Caco-2 (cell line): ENCODE measurements around the gene MPZ. TPM values are rescaled to one million over a fixed set of nuclear protein-coding genes. Genes with fewer than 3 reads are reported as not detected.

Source experiments
- BruUV-seq: library from RNA; stranded (reverse); fragments of 400-500 nt; replicated peaks from 2 replicates; lab custom pipeline; 2021; lab: Mats Ljungman, UMichigan
- CTCF ChIA-PET: fragments of 300-600 bp; sonication (Branson Sonifier 250); formaldehyde crosslinking; loops from one replicate; lab custom pipeline; 2022; ENCODE audit warnings: antibody characterized with exemption; lab: Charles Lee
- POLR2A ChIA-PET: fragments of 300-600 bp; sonication (Branson Sonifier 250); formaldehyde crosslinking; loops from one replicate; lab custom pipeline; 2022; ENCODE audit warnings: antibody characterized with exemption; lab: Charles Lee
- DNase-seq, 2 experiments: peaks; one replicate each; pipeline versions ENCODE4 v3.0.0 to v3.0.0-alpha.2; 2020 to 2022
- H3K27me3 ChIP-seq: replicated peaks from 2 replicates; pipeline ENCODE4 v1.6.0; 2011; ENCODE audit warnings: low read length; ENCODE audit not compliant: control insufficient read depth, insufficient read depth
- H3K36me3 ChIP-seq: 2 replicates; pipeline ENCODE4 v1.5.1; 2011; ENCODE audit warnings: low read length; ENCODE audit not compliant: control insufficient read depth, insufficient read depth
- H3K4me1 ChIP-seq: fragments of 250-450 bp; sonication (Bioruptor Pico); 2 replicates; pipeline ENCODE4 v1.5.1; 2020; ENCODE audit warnings: mild to moderate bottlenecking
- H3K4me3 ChIP-seq: 2 replicates; pipeline ENCODE4 v1.5.1; 2011; ENCODE audit warnings: low read depth, mild to moderate bottlenecking, control low read depth, low read length
- H3K9me3 ChIP-seq: fragments of 250-450 bp; sonication (Bioruptor Pico); 2 replicates; pipeline ENCODE4 v1.5.1; 2020; ENCODE audit warnings: mild to moderate bottlenecking, moderate library complexity
- H3K27ac Mint-ChIP-seq: one replicate; pipeline ENCODE4 v1.8.0; 2022; ENCODE audit warnings: mixed read lengths; ENCODE audit not compliant: unreplicated experiment
- H3K27me3 Mint-ChIP-seq: one replicate; pipeline ENCODE4 v1.8.0; 2022; ENCODE audit warnings: mixed read lengths; ENCODE audit not compliant: insufficient read depth, unreplicated experiment
- H3K36me3 Mint-ChIP-seq: one replicate; pipeline ENCODE4 v1.8.0; 2022; ENCODE audit warnings: mild to moderate bottlenecking, mixed read lengths; ENCODE audit not compliant: insufficient read depth, unreplicated experiment
- H3K4me1 Mint-ChIP-seq: one replicate; pipeline ENCODE4 v1.8.0; 2022; ENCODE audit warnings: low read depth, mixed read lengths; ENCODE audit not compliant: unreplicated experiment
- H3K4me3 Mint-ChIP-seq: one replicate; pipeline ENCODE4 v1.8.0; 2022; ENCODE audit warnings: mild to moderate bottlenecking, moderate library complexity, mixed read lengths; ENCODE audit not compliant: unreplicated experiment
- H3K9me3 Mint-ChIP-seq: one replicate; pipeline ENCODE4 v1.8.0; 2022; ENCODE audit warnings: mixed read lengths; ENCODE audit not compliant: unreplicated experiment
- CTCF ChIP-seq, 2 experiments: fragments of 200-600 bp in 1 of 2; IDR thresholded peaks; 1 replicate in 1 of 2; 2 replicates in 1 of 2; pipeline versions ENCODE4 v1.5.1 to v1.8.0; 2011 to 2022; ENCODE audit warnings: antibody characterized with exemption in 1 of 2, control low read depth in 1 of 2, inconsistent platforms in 1 of 2, low read depth in 1 of 2, low read length in 1 of 2, mild to moderate bottlenecking in 1 of 2, moderate library complexity in 1 of 2; ENCODE audit not compliant: insufficient read depth in 1 of 2, severe bottlenecking in 1 of 2, unreplicated experiment in 1 of 2
- intact Hi-C: fragments of 100-400 bp; cut with micrococcal nuclease; formaldehyde crosslinking; loops from one replicate; pipeline ENCODE4 v1.10.0; 2022; ENCODE audit not compliant: unreplicated experiment
- total RNA-seq: library from RNA; stranded (reverse); gene quantifications from 2 replicates; pipeline ENCODE4 v1.2.3, GENCODE V29; 2022

MPZ gene
- total RNA-seq, 1 experiment from 2014 or later = 0.20 TPM

GRCh38 chr1:161299347-161299746, 10.4 kb downstream of the MPZ start:
- no peak for TF ChIP-seq CTCF (IDR thresholded peaks at IDR 0.05; ENCODE audit: insufficient read depth in 1 of 2, low read depth in 1 of 2, low read length in 1 of 2, severe bottlenecking in 1 of 2, unreplicated experiment in 1 of 2)
- H3K36me3 ChIP-seq = no peaks in the 10 kb centered on the region
- ChIA-PET POLR2A (no interaction called here), CTCF (no interaction called here)
- no peaks in the 10 kb centered on the region for H3K27me3 Mint-ChIP-seq
- H3K4me3 Mint-ChIP-seq = no peak overlapping the region
- no peak overlapping the region for H3K4me3 ChIP-seq
- H3K4me1 Mint-ChIP-seq = no peaks in the 10 kb centered on the region
- H3K27ac Mint-ChIP-seq = no peak overlapping the region
- no peaks in the 10 kb centered on the region for H3K36me3 Mint-ChIP-seq
- H3K4me1 ChIP-seq = no peaks in the 10 kb centered on the region
- H3K27me3 ChIP-seq = no peaks in the 10 kb centered on the region
- no peak for DNase-seq
- intact Hi-C loops = no loop called here
- BruUV-seq = no TSS peak
- H3K9me3 ChIP-seq = no peaks in the 10 kb centered on the region
- H3K9me3 Mint-ChIP-seq = no peaks in the 10 kb centered on the region

- intact Hi-C loops = no loop called here
- Histone ChIP-seq H3K27me3 (no peaks in the 10 kb centered on the region), H3K36me3 (no peaks in the 10 kb centered on the region), H3K4me3 (no peak overlapping the region), H3K4me1 (no peaks in the 10 kb centered on the region), H3K9me3 (no peaks in the 10 kb centered on the region)
- CTCF ChIA-PET = no interaction called here
- BruUV-seq = no TSS peak
- no peaks in the 10 kb centered on the region for H3K36me3 Mint-ChIP-seq
- no peak for TF ChIP-seq CTCF (IDR thresholded peaks at IDR 0.05; ENCODE audit: insufficient read depth in 1 of 2, low read depth in 1 of 2, low read length in 1 of 2, severe bottlenecking in 1 of 2, unreplicated experiment in 1 of 2)
- no peaks in the 10 kb centered on the region for H3K9me3 Mint-ChIP-seq
- no peak overlapping the region for H3K27ac Mint-ChIP-seq
- H3K4me1 Mint-ChIP-seq = no peaks in the 10 kb centered on the region
- no peak for DNase-seq
- no peaks in the 10 kb centered on the region for H3K27me3 Mint-ChIP-seq
- H3K4me3 Mint-ChIP-seq = no peak overlapping the region
- POLR2A ChIA-PET = no interaction called here
These were observed 11.7 kb downstream of the MPZ start for GRCh38 chr1:161298116-161298515.

- Mint-ChIP-seq H3K27me3 (no peaks in the 10 kb centered on the region), H3K9me3 (no peaks in the 10 kb centered on the region), H3K36me3 (no peaks in the 10 kb centered on the region), H3K27ac (no peak overlapping the region), H3K4me1 (no peaks in the 10 kb centered on the region), H3K4me3 (no peak overlapping the region)
- H3K4me3 ChIP-seq = no peak overlapping the region
- H3K4me1 ChIP-seq = 0 out of 2 replicates have a peak, but pooled peaks cover 1% of the 10 kb centered on the region
- H3K9me3 ChIP-seq = no peaks in the 10 kb centered on the region
- POLR2A ChIA-PET = no interaction called here
- no peak for DNase-seq
- intact Hi-C loops = no loop called here
- H3K27me3 ChIP-seq = no peaks in the 10 kb centered on the region
- CTCF ChIA-PET = no interaction called here
- no TSS peak for BruUV-seq
- no peaks in the 10 kb centered on the region for H3K36me3 ChIP-seq
- no peak for TF ChIP-seq CTCF (IDR thresholded peaks at IDR 0.05; ENCODE audit: insufficient read depth in 1 of 2, low read depth in 1 of 2, low read length in 1 of 2, severe bottlenecking in 1 of 2, unreplicated experiment in 1 of 2)
These were observed 12.4 kb downstream of the MPZ start for GRCh38 chr1:161297415-161297814.
